ENCODE results near the gene KPNB1. TPM values are rescaled to one million over a fixed set of nuclear protein-coding genes. Genes with fewer than 3 reads are reported as not detected.

KPNB1 gene
- total and polyA plus RNA-seq, 2 experiments from 2014 or later: 274 to 599 TPM

GRCh38 chr17:47711366-47712099, 61.8 kb downstream of the KPNB1 start:
- H3K4me1 Mint-ChIP-seq: peaks cover 16% of the 10 kb centered on the region
- H3K9me3 Mint-ChIP-seq: no peaks in the 10 kb centered on the region
- no peak for TF ChIP-seq POLR2AphosphoS5 (IDR thresholded peaks at IDR 0.05; ENCODE audit: low read depth)
- no peak for TF ChIP-seq CREB1 (CRISPR knock-in tag; IDR thresholded peaks at IDR 0.05; ENCODE audit: low read depth)
- no peak for TF ChIP-seq JUNB (IDR thresholded peaks at IDR 0.05; ENCODE audit: unreplicated experiment)
- no peak for TF ChIP-seq ZNF114 (CRISPR knock-in tag; IDR thresholded peaks at IDR 0.05)
- TF ChIP-seq, protein P1, sequence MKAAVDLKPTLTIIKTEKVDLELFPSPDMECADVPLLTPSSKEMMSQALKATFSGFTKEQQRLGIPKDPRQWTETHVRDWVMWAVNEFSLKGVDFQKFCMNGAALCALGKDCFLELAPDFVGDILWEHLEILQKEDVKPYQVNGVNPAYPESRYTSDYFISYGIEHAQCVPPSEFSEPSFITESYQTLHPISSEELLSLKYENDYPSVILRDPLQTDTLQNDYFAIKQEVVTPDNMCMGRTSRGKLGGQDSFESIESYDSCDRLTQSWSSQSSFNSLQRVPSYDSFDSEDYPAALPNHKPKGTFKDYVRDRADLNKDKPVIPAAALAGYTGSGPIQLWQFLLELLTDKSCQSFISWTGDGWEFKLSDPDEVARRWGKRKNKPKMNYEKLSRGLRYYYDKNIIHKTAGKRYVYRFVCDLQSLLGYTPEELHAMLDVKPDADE (IDR thresholded peaks at IDR 0.05): no peak
- TF ChIP-seq, protein P2, sequence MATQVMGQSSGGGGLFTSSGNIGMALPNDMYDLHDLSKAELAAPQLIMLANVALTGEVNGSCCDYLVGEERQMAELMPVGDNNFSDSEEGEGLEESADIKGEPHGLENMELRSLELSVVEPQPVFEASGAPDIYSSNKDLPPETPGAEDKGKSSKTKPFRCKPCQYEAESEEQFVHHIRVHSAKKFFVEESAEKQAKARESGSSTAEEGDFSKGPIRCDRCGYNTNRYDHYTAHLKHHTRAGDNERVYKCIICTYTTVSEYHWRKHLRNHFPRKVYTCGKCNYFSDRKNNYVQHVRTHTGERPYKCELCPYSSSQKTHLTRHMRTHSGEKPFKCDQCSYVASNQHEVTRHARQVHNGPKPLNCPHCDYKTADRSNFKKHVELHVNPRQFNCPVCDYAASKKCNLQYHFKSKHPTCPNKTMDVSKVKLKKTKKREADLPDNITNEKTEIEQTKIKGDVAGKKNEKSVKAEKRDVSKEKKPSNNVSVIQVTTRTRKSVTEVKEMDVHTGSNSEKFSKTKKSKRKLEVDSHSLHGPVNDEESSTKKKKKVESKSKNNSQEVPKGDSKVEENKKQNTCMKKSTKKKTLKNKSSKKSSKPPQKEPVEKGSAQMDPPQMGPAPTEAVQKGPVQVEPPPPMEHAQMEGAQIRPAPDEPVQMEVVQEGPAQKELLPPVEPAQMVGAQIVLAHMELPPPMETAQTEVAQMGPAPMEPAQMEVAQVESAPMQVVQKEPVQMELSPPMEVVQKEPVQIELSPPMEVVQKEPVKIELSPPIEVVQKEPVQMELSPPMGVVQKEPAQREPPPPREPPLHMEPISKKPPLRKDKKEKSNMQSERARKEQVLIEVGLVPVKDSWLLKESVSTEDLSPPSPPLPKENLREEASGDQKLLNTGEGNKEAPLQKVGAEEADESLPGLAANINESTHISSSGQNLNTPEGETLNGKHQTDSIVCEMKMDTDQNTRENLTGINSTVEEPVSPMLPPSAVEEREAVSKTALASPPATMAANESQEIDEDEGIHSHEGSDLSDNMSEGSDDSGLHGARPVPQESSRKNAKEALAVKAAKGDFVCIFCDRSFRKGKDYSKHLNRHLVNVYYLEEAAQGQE (IDR thresholded peaks at IDR 0.05; ENCODE audit: unreplicated experiment): no peak
- H3K27me3 Mint-ChIP-seq (ENCODE audit: insufficient read depth, low read depth, poor library complexity): peaks cover 28% of the 10 kb centered on the region
- peaks cover 7% of the 10 kb centered on the region; the same call in 1 of the 2 replicates for H3F3A ChIP-seq (replicated peaks; ENCODE audit: low read depth)
- H3K4me3 ChIP-seq: no peak overlapping the region
- no peaks in the 10 kb centered on the region for H3K79me2 ChIP-seq (replicated peaks; ENCODE audit: insufficient read depth)
- DNase-seq (ENCODE audit: low spot score) (no peak), ATAC-seq (no peak)
- 0 out of 3 replicates have a peak, but pooled peaks cover 3% of the 10 kb centered on the region for H3K36me3 Mint-ChIP-seq (ENCODE audit: low read depth)
- H4K20me1 ChIP-seq (replicated peaks; ENCODE audit: insufficient read depth): peaks cover 5% of the 10 kb centered on the region; the same call in 1 of the 2 replicates
- no peak overlapping the region for H3K4me2 ChIP-seq
- H3K27ac ChIP-seq (ENCODE audit: low read depth): no peak overlapping the region
- H3K27ac Mint-ChIP-seq: no peak overlapping the region
- no peaks in the 10 kb centered on the region for H3K9me2 ChIP-seq (ENCODE audit: insufficient read depth)
- peaks cover 28% of the 10 kb centered on the region for H3K27me3 ChIP-seq (ENCODE audit: insufficient read depth)
- H3K36me3 ChIP-seq (ENCODE audit: insufficient read depth): no peaks in the 10 kb centered on the region
- no peak overlapping the region for H3K4me3 Mint-ChIP-seq
- peaks cover 13% of the 10 kb centered on the region; the same call in 1 of the 2 replicates for H3K4me1 ChIP-seq (ENCODE audit: insufficient read depth)
- H2AFZ ChIP-seq: no peak overlapping the region

GRCh38 chr17:47712330-47713023, 62.8 kb downstream of the KPNB1 start:
- no peak overlapping the region for H3K4me3 Mint-ChIP-seq
- no peak overlapping the region for H2AFZ ChIP-seq
- DNase-seq (ENCODE audit: low spot score): no peak
- peaks cover 5% of the 10 kb centered on the region; the same call in 1 of the 2 replicates for H4K20me1 ChIP-seq (replicated peaks; ENCODE audit: insufficient read depth)
- peaks cover 30% of the 10 kb centered on the region for H3K27me3 Mint-ChIP-seq (ENCODE audit: insufficient read depth, low read depth, poor library complexity)
- no peaks in the 10 kb centered on the region for H3K9me2 ChIP-seq (ENCODE audit: insufficient read depth)
- H3K27me3 ChIP-seq (ENCODE audit: insufficient read depth): peaks cover 22% of the 10 kb centered on the region
- ATAC-seq: no peak
- H3K79me2 ChIP-seq (replicated peaks; ENCODE audit: insufficient read depth): no peaks in the 10 kb centered on the region
- H3F3A ChIP-seq (replicated peaks; ENCODE audit: low read depth): peaks cover 7% of the 10 kb centered on the region; the same call in 1 of the 2 replicates
- H3K4me1 ChIP-seq (ENCODE audit: insufficient read depth): peaks cover 13% of the 10 kb centered on the region; the same call in 1 of the 2 replicates
- no peaks in the 10 kb centered on the region for H3K36me3 ChIP-seq (ENCODE audit: insufficient read depth)
- no peak overlapping the region for H3K4me2 ChIP-seq
- H3K27ac ChIP-seq (ENCODE audit: low read depth): no peak overlapping the region
- peaks cover 22% of the 10 kb centered on the region for H3K4me1 Mint-ChIP-seq
- H3K4me3 ChIP-seq: no peak overlapping the region
- no peaks in the 10 kb centered on the region for H3K9me3 Mint-ChIP-seq
- H3K36me3 Mint-ChIP-seq (ENCODE audit: low read depth): 0 out of 3 replicates have a peak, but pooled peaks cover 3% of the 10 kb centered on the region
- H3K27ac Mint-ChIP-seq: no peak overlapping the region
- no peak for TF ChIP-seq ZNF462 (CRISPR knock-in tag; IDR thresholded peaks at IDR 0.05)
